ENCODE data around the gene VPS16. TPM values are rescaled to one million over a fixed set of nuclear protein-coding genes. Genes with fewer than 3 reads are reported as not detected.

Gene VPS16
- total and polyA plus RNA-seq, 2 experiments from 2014 or later = 24.2 to 35.2 TPM

DNA sequence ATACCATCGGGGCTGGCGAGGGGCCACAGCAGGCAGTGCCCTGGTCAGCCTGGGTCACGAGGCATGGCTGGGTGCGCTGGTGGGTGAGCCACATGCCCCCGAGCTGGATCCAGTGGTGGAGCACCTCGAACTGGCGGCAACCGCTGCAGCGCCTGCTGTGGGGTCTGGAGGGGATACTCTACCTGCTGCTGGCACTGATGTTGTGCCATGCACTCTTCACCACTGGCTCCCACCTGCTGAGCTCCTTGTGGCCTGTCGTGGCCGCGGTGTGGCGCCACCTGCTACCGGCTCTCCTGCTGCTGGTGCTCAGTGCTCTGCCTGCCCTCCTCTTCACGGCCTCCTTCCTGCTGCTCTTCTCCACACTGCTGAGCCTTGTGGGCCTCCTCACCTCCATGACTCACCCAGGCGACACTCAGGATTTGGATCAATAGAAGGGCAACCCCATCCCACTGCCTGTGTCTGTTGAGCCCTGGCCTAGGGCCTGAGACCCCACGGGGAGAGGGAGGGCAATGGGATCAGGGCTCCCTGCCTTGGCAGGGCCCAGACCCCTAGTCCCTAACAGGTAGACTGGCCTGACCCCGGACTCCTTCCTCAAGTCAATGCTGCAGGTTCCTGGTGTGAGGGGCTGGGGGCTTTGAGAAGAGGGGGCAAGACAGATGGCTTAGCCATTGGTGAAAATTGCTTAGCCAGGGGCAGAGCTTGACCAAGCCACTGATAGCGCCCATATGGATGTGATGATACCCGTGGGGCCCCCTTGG lies 23.8 kb upstream of the VPS16 start:
- no peak overlapping the region for H3K27ac ChIP-seq
- no peak for DNase-seq
- 91% methylated on average over 15 to 20 of the region's 20 CpGs for WGBS, 2 experiments (ENCODE audit: low coverage in 1 of 2, low lambda C conversion rate in 2 of 2, missing lambda C conversion rate in 2 of 2)
- H3K9me2 ChIP-seq (ENCODE audit: insufficient read depth) = no peaks in the 10 kb centered on the region
- H3K4me1 ChIP-seq (ENCODE audit: insufficient read depth) = peaks cover 13% of the 10 kb centered on the region
- 0 out of 2 replicates have a peak, but pooled peaks cover 7% of the 10 kb centered on the region for H3F3A ChIP-seq (ENCODE audit: insufficient read depth)
- no peak overlapping the region for H3K9ac ChIP-seq
- H3K9me3 ChIP-seq (ENCODE audit: low read depth) = no peaks in the 10 kb centered on the region
- no peaks in the 10 kb centered on the region for H3K36me3 ChIP-seq (ENCODE audit: low read depth)
- H3K4me2 ChIP-seq (ENCODE audit: unreplicated experiment) = no peak overlapping the region
- in situ Hi-C loops (cut with MboI) = no loop called here
- no peak overlapping the region for H2AFZ ChIP-seq
- H3K79me2 ChIP-seq (ENCODE audit: insufficient read depth) = no peaks in the 10 kb centered on the region
- TF ChIP-seq EZH2 (IDR thresholded peaks at IDR 0.05; ENCODE audit: insufficient read depth, poor library complexity, severe bottlenecking) = no peak
- TF ChIP-seq EZH2phosphoT487 (IDR thresholded peaks at IDR 0.05; ENCODE audit: insufficient read depth, low read depth) = no peak
- H4K20me1 ChIP-seq (ENCODE audit: insufficient read depth) = no peaks in the 10 kb centered on the region
- H3K27me3 ChIP-seq (replicated peaks; ENCODE audit: insufficient read depth) = peaks cover 18% of the 10 kb centered on the region
- H3K4me3 ChIP-seq = no peak overlapping the region

DNA sequence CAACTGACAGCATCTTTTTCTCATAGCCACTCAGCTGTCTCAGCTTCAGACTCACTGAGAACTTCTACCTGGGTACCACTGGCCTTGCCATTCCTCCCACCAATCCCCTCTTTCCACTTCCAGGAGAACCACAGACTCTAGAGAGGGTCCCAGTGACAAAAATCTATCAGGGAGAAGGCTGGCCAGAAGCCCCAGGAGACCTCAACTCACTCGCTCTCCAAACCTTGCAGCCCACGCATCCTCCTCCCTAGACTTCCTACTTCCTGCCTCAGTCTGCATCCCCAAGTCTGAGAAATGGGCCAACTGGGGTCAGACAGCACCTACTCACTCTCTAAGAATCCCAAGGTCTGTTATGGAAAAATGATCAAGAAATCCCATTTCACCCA lies 23.2 kb upstream of the VPS16 start:
- no peak overlapping the region for H3K4me3 ChIP-seq
- DNase-seq = no peak
- in situ Hi-C loops (cut with MboI) = no loop called here
- H3K36me3 ChIP-seq (ENCODE audit: low read depth) = no peaks in the 10 kb centered on the region
- H3K79me2 ChIP-seq (ENCODE audit: insufficient read depth) = no peaks in the 10 kb centered on the region
- peaks cover 13% of the 10 kb centered on the region for H3K4me1 ChIP-seq (ENCODE audit: insufficient read depth)
- no peak overlapping the region for H2AFZ ChIP-seq
- H3K9me3 ChIP-seq (ENCODE audit: low read depth) = no peaks in the 10 kb centered on the region
- H3K9me2 ChIP-seq (ENCODE audit: insufficient read depth) = no peaks in the 10 kb centered on the region
- H3K9ac ChIP-seq = no peak overlapping the region
- 0 out of 2 replicates have a peak, but pooled peaks cover 7% of the 10 kb centered on the region for H3F3A ChIP-seq (ENCODE audit: insufficient read depth)
- no peak overlapping the region for H3K27ac ChIP-seq
- H3K27me3 ChIP-seq (replicated peaks; ENCODE audit: insufficient read depth) = peaks cover 18% of the 10 kb centered on the region
- no peak overlapping the region for H3K4me2 ChIP-seq (ENCODE audit: unreplicated experiment)
- WGBS, 2 experiments (ENCODE audit: low coverage in 1 of 2, low lambda C conversion rate in 2 of 2, missing lambda C conversion rate in 2 of 2) = 90 to 93% methylated on average over 2 of the region's 2 CpGs
- TF ChIP-seq EZH2 (IDR thresholded peaks at IDR 0.05; ENCODE audit: insufficient read depth, poor library complexity, severe bottlenecking) = no peak
- TF ChIP-seq EZH2phosphoT487 (IDR thresholded peaks at IDR 0.05; ENCODE audit: insufficient read depth, low read depth) = no peak
- H4K20me1 ChIP-seq (ENCODE audit: insufficient read depth) = no peaks in the 10 kb centered on the region

DNA sequence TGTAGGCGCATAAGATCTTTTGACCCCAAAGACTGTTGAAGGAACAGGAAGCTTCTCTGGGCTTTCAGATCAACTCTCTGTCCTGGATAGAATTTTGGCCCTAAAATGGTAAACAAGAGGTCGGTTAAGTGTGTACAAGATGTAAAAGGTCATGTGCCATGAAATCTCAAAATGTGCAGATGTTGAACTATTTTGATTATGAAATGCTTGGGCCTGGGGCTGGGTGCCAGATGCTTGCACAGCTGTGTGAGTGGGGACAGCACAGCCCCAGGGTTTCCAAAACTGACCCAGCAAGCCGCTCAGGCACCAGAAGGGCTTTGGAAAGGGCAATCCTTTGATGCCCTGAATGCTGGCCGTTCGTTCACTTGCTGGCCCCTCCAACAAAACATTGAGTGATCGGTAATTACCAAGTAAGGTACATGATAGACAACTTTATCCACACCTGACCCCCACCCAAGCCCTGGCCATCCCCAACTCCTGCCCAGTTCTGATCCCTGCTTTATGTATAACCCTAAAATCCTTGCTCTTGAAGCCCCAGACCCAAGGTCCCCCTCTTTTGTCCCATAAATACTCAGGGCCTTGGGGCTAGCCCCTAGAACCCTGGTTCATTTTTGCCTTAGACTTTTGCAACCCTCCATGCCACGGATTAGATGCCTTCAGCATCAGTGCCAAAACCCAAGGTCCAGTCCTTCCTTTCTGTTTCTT lies 22.5 kb upstream of the VPS16 start:
- WGBS, 2 experiments (ENCODE audit: low coverage in 1 of 2, low lambda C conversion rate in 2 of 2, missing lambda C conversion rate in 2 of 2) = 74 to 76% methylated on average over 7 of the region's 7 CpGs
- peaks cover 18% of the 10 kb centered on the region for H3K27me3 ChIP-seq (replicated peaks; ENCODE audit: insufficient read depth)
- no peak overlapping the region for H3K4me2 ChIP-seq (ENCODE audit: unreplicated experiment)
- peaks cover 13% of the 10 kb centered on the region for H3K4me1 ChIP-seq (ENCODE audit: insufficient read depth)
- no peak overlapping the region for H3K9ac ChIP-seq
- no peaks in the 10 kb centered on the region for H3K79me2 ChIP-seq (ENCODE audit: insufficient read depth)
- H3K27ac ChIP-seq = no peak overlapping the region
- H3K9me3 ChIP-seq (ENCODE audit: low read depth) = no peaks in the 10 kb centered on the region
- TF ChIP-seq EZH2phosphoT487 (IDR thresholded peaks at IDR 0.05; ENCODE audit: insufficient read depth, low read depth) (no peak), EZH2 (IDR thresholded peaks at IDR 0.05; ENCODE audit: insufficient read depth, poor library complexity, severe bottlenecking) (no peak)
- in situ Hi-C loops (cut with MboI) = no loop called here
- H3K9me2 ChIP-seq (ENCODE audit: insufficient read depth) = no peaks in the 10 kb centered on the region
- no peaks in the 10 kb centered on the region for H3K36me3 ChIP-seq (ENCODE audit: low read depth)
- H4K20me1 ChIP-seq (ENCODE audit: insufficient read depth) = no peaks in the 10 kb centered on the region
- no peak for DNase-seq
- H3F3A ChIP-seq (ENCODE audit: insufficient read depth) = 0 out of 2 replicates have a peak, but pooled peaks cover 7% of the 10 kb centered on the region
- H3K4me3 ChIP-seq = no peak overlapping the region
- no peak overlapping the region for H2AFZ ChIP-seq

GRCh38 chr20:2820084-2820895 lies 20.3 kb upstream of the VPS16 start:
- 0 out of 2 replicates have a peak, but pooled peaks cover 7% of the 10 kb centered on the region for H3F3A ChIP-seq (ENCODE audit: insufficient read depth)
- no peak overlapping the region for H3K27ac ChIP-seq
- H3K4me1 ChIP-seq (ENCODE audit: insufficient read depth) = peaks cover 1% of the 10 kb centered on the region
- no peaks in the 10 kb centered on the region for H3K36me3 ChIP-seq (ENCODE audit: low read depth)
- in situ Hi-C loops (cut with MboI) = no loop called here
- no peak overlapping the region for H2AFZ ChIP-seq
- no peaks in the 10 kb centered on the region for H3K79me2 ChIP-seq (ENCODE audit: insufficient read depth)
- peaks cover 18% of the 10 kb centered on the region for H3K27me3 ChIP-seq (replicated peaks; ENCODE audit: insufficient read depth)
- no peaks in the 10 kb centered on the region for H3K9me2 ChIP-seq (ENCODE audit: insufficient read depth)
- no peak overlapping the region for H3K4me2 ChIP-seq (ENCODE audit: unreplicated experiment)
- no peaks in the 10 kb centered on the region for H3K9me3 ChIP-seq (ENCODE audit: low read depth)
- no peak overlapping the region for H3K4me3 ChIP-seq
- H3K9ac ChIP-seq = no peak overlapping the region
- TF ChIP-seq EZH2phosphoT487 (IDR thresholded peaks at IDR 0.05; ENCODE audit: insufficient read depth, low read depth) (no peak), EZH2 (IDR thresholded peaks at IDR 0.05; ENCODE audit: insufficient read depth, poor library complexity, severe bottlenecking) (no peak)
- DNase-seq = no peak
- WGBS, 2 experiments (ENCODE audit: low coverage in 1 of 2, low lambda C conversion rate in 2 of 2, missing lambda C conversion rate in 2 of 2) = 39 to 53% methylated on average over 25 to 32 of the region's 32 CpGs
- H4K20me1 ChIP-seq (ENCODE audit: insufficient read depth) = no peaks in the 10 kb centered on the region
